ENCODE results near the gene LRRTM3.

Gene LRRTM3

DNA sequence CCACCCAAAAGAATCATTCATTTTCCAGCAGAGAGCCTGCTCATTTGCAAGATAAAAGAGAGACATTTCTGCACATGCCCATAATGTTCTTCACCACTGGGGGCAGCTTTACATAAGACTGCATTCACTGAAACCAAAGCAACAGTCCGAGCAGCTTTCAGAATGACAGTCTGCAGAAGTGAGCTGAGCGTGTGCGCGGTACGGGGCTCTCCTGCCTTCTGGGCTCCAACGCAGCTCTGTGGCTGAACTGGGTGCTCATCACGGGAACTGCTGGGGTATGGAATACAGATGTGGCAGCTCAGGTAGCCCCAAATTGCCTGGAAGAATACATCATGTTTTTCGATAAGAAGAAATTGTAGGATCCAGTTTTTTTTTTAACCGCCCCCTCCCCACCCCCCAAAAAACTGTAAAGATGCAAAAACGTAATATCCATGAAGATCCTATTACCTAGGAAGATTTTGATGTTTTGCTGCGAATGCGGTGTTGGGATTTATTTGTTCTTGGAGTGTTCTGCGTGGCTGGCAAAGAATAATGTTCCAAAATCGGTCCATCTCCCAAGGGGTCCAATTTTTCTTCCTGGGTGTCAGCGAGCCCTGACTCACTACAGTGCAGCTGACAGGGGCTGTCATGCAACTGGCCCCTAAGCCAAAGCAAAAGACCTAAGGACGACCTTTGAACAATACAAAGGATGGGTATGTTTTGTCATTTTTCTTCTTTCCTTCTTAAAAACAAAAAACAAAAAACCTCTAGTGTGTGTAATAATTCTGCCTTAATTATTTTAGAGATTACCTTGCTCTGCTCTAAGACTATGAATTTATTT lies at the start of gene LRRTM3:
Gene LRRTM3, plus strand, starts transcription at position 141 of the 820 bp plus-strand sequence.
- Histone ChIP-seq H3K4me3 (ENCODE audit: low read length) (no peak within 1 kb of the TSS), H3K9ac (ENCODE audit: low read length) (no peak within 1 kb of the TSS), H3K36me3 (ENCODE audit: control insufficient read depth, insufficient read depth, low read length) (no peaks in the 10 kb centered on the region), H3K27ac (ENCODE audit: low read depth, low read length) (no peak within 1 kb of the TSS), H3K4me1 (ENCODE audit: control insufficient read depth, insufficient read depth, low read length) (no peaks in the 10 kb centered on the region), H3K27me3 (ENCODE audit: control insufficient read depth, insufficient read depth, low read length) (peaks cover 8% of the 10 kb centered on the region)

DNA sequence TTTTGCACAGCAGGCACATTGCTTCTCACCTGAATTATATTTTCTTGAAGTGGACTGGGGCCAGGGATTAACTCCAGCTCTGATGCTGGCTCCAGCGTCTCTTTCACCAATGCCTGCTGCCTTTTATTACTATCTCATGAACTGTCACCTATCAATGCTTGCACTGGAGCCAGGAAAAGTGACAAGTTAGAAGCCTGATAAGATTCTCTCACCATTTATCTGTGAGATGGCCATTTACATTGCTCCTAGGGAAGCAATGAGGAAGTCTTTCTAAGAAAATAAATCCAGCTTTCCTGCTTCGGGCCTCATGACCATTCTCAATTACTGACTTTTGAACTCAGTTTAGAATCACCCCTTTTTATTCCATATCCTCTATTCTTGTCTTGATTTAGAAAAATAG lies 48.5 kb upstream of the LRRTM3 start:
- no peaks in the 10 kb centered on the region for H3K4me1 ChIP-seq (ENCODE audit: control insufficient read depth, insufficient read depth, low read length)
- H3K9ac ChIP-seq (ENCODE audit: low read length): no peak overlapping the region
- no peaks in the 10 kb centered on the region for H3K27me3 ChIP-seq (ENCODE audit: control insufficient read depth, insufficient read depth, low read length)
- H3K36me3 ChIP-seq (ENCODE audit: control insufficient read depth, insufficient read depth, low read length): no peaks in the 10 kb centered on the region
- no peak overlapping the region for H3K27ac ChIP-seq (ENCODE audit: low read depth, low read length)
- no peak overlapping the region for H3K4me3 ChIP-seq (ENCODE audit: low read length)

DNA sequence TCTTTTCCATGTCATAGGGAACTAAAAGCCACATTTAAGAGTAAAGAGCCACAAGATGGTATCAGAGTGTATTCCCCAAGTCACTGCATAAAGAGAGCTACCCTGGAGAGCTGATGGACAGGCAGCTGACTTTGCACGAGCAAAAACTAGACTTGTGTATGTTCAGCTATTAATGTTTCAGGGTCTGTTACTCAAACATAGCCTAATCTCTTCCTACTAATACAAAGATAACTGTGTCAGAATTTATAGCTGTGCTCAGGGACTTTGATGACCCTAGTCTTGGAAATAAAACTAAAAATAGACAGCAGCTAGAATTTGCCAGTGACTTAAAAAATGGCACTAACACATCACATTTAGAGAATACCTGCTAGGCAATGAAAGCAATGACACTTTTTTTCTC lies 45.5 kb upstream of the LRRTM3 start:
- no peak overlapping the region for H3K27ac ChIP-seq (ENCODE audit: low read depth, low read length)
- H3K4me1 ChIP-seq (ENCODE audit: control insufficient read depth, insufficient read depth, low read length): no peaks in the 10 kb centered on the region
- no peaks in the 10 kb centered on the region for H3K27me3 ChIP-seq (ENCODE audit: control insufficient read depth, insufficient read depth, low read length)
- no peak overlapping the region for H3K9ac ChIP-seq (ENCODE audit: low read length)
- no peaks in the 10 kb centered on the region for H3K36me3 ChIP-seq (ENCODE audit: control insufficient read depth, insufficient read depth, low read length)
- H3K4me3 ChIP-seq (ENCODE audit: low read length): no peak overlapping the region

DNA sequence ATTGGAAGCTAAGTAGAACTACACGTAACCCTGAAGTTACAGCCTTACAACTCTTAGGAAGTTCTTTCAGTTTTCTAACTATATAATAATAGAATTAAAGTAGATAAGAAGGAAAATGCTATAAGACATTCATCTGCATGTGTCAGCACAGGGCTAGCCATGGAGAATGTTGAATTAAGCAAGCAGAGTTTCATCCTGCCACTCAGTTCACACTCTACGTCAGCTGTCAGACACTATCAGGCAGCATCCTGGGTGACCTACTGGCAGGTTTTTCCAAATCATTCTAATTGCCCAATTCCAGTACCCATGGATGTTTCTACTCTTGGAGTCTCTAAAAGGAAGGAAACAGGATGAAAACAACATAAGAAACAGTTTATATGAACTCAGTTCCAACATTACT lies 45.0 kb upstream of the LRRTM3 start:
- Histone ChIP-seq H3K27me3 (ENCODE audit: control insufficient read depth, insufficient read depth, low read length) (no peaks in the 10 kb centered on the region), H3K4me1 (ENCODE audit: control insufficient read depth, insufficient read depth, low read length) (no peaks in the 10 kb centered on the region), H3K36me3 (ENCODE audit: control insufficient read depth, insufficient read depth, low read length) (no peaks in the 10 kb centered on the region), H3K9ac (ENCODE audit: low read length) (no peak overlapping the region), H3K27ac (ENCODE audit: low read depth, low read length) (no peak overlapping the region), H3K4me3 (ENCODE audit: low read length) (no peak overlapping the region)

DNA sequence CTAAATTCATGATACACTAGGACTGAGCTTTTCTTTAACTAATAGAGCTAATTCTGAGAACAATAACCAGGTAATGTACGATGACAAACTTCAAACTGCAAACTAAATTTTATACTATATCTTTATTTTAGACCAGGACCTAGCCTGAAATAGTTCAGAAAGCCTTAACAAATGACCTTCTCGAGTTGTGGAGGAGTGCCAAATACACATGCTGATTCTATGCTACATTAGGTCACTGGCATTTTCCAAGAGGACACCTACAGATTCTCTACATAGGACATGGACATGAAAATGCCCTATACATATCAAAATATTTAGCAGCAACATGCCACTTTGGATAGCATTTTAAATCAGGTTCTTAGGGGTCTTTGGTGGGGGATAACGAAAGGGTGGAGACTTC lies 44.0 kb upstream of the LRRTM3 start:
- no peaks in the 10 kb centered on the region for H3K4me1 ChIP-seq (ENCODE audit: control insufficient read depth, insufficient read depth, low read length)
- H3K27ac ChIP-seq (ENCODE audit: low read depth, low read length): no peak overlapping the region
- no peaks in the 10 kb centered on the region for H3K36me3 ChIP-seq (ENCODE audit: control insufficient read depth, insufficient read depth, low read length)
- no peak overlapping the region for H3K9ac ChIP-seq (ENCODE audit: low read length)
- no peak overlapping the region for H3K4me3 ChIP-seq (ENCODE audit: low read length)
- no peaks in the 10 kb centered on the region for H3K27me3 ChIP-seq (ENCODE audit: control insufficient read depth, insufficient read depth, low read length)

DNA sequence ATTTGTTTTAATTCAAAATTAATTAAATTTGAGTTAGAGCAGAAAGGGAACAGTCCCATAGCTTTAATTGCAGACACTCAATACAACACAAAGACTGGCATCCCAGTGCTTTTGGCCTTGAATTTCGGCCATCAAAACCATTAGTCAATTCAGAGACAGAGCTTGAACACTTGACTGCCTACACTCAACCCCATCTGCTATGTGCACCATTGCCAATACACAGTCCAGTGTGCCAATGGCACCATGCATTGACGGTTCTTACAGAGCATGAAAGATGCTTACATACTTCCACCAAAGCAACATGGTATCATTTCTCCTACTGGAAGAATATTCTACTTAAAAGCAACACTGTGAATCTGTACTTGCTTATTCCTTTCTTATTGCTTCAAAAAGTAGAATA lies 43.6 kb upstream of the LRRTM3 start:
- Histone ChIP-seq H3K36me3 (ENCODE audit: control insufficient read depth, insufficient read depth, low read length) (no peaks in the 10 kb centered on the region), H3K9ac (ENCODE audit: low read length) (no peak overlapping the region), H3K27ac (ENCODE audit: low read depth, low read length) (no peak overlapping the region), H3K4me3 (ENCODE audit: low read length) (no peak overlapping the region), H3K27me3 (ENCODE audit: control insufficient read depth, insufficient read depth, low read length) (no peaks in the 10 kb centered on the region), H3K4me1 (ENCODE audit: control insufficient read depth, insufficient read depth, low read length) (no peaks in the 10 kb centered on the region)

DNA sequence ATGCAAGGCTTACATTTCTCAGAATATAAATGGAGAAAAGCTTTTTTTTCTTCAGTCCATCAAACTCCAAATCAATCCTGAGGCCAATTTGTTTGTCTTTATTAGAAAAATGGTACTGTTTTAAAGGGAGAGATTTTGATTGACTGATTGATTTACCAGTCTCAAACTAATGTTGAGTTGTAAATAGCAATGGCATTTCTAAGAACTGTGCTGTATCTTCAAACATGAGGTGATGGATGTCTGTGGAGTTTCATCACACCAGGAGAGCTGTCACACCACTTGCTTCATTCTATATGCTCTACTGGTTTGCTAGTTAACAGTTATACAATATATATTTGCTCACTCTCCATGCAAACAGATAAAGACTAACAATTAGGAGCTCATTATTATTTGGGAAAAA lies 39.0 kb upstream of the LRRTM3 start:
- H3K4me3 ChIP-seq (ENCODE audit: low read length): no peak overlapping the region
- no peaks in the 10 kb centered on the region for H3K4me1 ChIP-seq (ENCODE audit: control insufficient read depth, insufficient read depth, low read length)
- no peak overlapping the region for H3K27ac ChIP-seq (ENCODE audit: low read depth, low read length)
- H3K27me3 ChIP-seq (ENCODE audit: control insufficient read depth, insufficient read depth, low read length): no peaks in the 10 kb centered on the region
- no peaks in the 10 kb centered on the region for H3K36me3 ChIP-seq (ENCODE audit: control insufficient read depth, insufficient read depth, low read length)
- no peak overlapping the region for H3K9ac ChIP-seq (ENCODE audit: low read length)

DNA sequence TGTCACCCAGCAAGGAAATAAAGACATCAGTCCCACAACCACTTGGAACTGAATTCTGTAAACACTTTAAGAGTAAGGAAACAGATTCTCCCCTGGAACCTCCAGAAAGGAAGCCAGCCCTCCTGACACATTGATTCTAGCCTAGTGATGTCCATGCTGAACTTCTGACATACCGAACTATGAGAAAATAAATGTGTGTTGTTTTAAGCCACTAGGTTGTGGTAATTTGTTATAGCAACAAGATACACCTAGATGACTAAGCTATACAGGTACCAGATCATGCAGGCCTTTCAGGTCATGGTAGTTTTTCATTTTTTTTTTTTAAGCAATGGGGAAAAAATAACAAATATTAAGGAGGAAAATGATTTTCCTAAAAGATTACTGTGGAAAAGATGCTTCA lies 37.6 kb upstream of the LRRTM3 start:
- H3K27ac ChIP-seq (ENCODE audit: low read depth, low read length): no peak overlapping the region

DNA sequence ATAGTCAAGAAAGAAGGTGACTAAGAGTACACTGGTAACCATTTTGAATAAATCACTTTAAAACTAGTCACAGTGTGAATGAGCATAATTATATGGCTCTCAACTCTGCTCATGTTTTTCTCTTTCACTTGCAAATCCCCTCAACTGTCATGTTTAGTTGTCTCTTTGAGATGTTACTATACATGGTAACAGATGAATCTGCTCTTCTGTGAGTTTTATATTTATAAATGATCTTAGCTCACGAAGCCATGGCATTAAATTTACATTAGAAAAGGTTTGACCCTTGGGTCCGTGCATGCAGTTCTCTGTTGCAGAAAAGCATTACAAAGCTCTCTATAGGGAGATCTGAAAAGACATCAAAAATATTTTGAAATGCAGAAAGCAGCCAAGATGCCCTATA lies 33.0 kb upstream of the LRRTM3 start:
- no peak overlapping the region for H3K4me3 ChIP-seq (ENCODE audit: low read length)
- no peaks in the 10 kb centered on the region for H3K36me3 ChIP-seq (ENCODE audit: control insufficient read depth, insufficient read depth, low read length)
- H3K4me1 ChIP-seq (ENCODE audit: control insufficient read depth, insufficient read depth, low read length): no peaks in the 10 kb centered on the region
- H3K27ac ChIP-seq (ENCODE audit: low read depth, low read length): no peak overlapping the region
- no peaks in the 10 kb centered on the region for H3K27me3 ChIP-seq (ENCODE audit: control insufficient read depth, insufficient read depth, low read length)
- no peak overlapping the region for H3K9ac ChIP-seq (ENCODE audit: low read length)

More for the DNA sequence above, 37.6 kb upstream of the LRRTM3 start:
- Histone ChIP-seq H3K36me3 (ENCODE audit: control insufficient read depth, insufficient read depth, low read length) (no peaks in the 10 kb centered on the region), H3K4me3 (ENCODE audit: low read length) (no peak overlapping the region), H3K9ac (ENCODE audit: low read length) (no peak overlapping the region), H3K4me1 (ENCODE audit: control insufficient read depth, insufficient read depth, low read length) (no peaks in the 10 kb centered on the region), H3K27me3 (ENCODE audit: control insufficient read depth, insufficient read depth, low read length) (no peaks in the 10 kb centered on the region)

DNA sequence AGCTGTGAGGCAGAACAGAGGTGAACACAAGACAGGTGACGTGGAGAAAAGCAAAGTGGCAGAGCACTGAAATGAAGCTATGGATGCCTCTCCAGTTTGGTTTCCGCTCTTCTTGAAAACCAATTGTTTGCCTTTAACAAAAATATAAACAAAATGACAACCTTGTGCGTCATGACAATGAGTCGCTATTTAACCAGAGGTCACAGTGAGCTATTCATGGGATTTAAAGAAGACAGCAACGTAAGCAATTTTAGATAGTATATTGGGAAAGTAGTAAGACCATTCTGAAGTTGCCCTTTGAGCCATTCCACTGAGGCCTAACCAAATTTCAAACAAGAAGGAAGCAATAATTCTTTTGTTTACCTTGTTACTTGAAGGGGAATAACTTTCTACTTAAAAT lies 15.2 kb upstream of the LRRTM3 start:
- no peak overlapping the region for H3K4me3 ChIP-seq (ENCODE audit: low read length)
- H3K27ac ChIP-seq (ENCODE audit: low read depth, low read length): no peak overlapping the region
- no peaks in the 10 kb centered on the region for H3K27me3 ChIP-seq (ENCODE audit: control insufficient read depth, insufficient read depth, low read length)
- no peaks in the 10 kb centered on the region for H3K36me3 ChIP-seq (ENCODE audit: control insufficient read depth, insufficient read depth, low read length)
- no peak overlapping the region for H3K9ac ChIP-seq (ENCODE audit: low read length)
- no peaks in the 10 kb centered on the region for H3K4me1 ChIP-seq (ENCODE audit: control insufficient read depth, insufficient read depth, low read length)

DNA sequence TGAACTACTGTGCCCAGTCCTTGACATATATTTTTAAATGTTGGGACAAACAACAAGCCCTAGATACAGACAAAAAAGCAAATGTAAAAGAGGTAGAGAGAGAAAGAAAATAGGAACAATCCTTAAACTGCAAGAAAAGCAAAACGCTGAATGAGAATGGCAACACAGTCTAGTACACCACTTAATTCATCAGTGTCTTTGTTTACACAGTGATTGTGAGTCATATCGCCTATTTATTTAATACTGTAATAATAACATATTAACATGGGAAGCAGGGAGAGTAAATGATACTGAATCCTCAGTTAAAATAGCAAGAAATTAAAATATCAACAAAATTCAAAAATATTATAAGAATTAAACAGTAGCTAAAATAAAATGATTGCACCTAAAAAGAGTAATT lies 9.8 kb upstream of the LRRTM3 start:
- H3K9ac ChIP-seq (ENCODE audit: low read length): no peak overlapping the region
- no peaks in the 10 kb centered on the region for H3K36me3 ChIP-seq (ENCODE audit: control insufficient read depth, insufficient read depth, low read length)

DNA sequence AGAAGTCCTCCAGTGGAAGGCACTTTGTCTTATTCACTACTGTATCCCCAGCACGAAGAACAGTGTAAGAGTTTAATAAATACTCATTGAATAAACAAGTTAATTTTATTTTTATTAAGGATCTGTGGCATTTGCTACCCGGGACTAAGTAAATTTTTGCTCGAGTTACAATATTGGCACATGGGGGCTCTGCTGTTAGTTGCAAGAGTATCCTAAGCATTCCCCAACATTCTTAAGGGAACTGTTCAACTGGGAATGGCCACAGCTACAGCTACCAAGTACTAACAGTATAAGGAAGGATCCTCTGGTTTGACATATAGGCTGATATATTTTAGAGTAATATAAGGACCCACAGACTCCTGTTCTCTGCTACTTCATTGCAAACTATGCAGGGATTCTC lies 8.7 kb upstream of the LRRTM3 start:
- H3K9ac ChIP-seq (ENCODE audit: low read length): no peak overlapping the region
- no peaks in the 10 kb centered on the region for H3K36me3 ChIP-seq (ENCODE audit: control insufficient read depth, insufficient read depth, low read length)
- no peak overlapping the region for H3K27ac ChIP-seq (ENCODE audit: low read depth, low read length)
- H3K27me3 ChIP-seq (ENCODE audit: control insufficient read depth, insufficient read depth, low read length): no peaks in the 10 kb centered on the region
- H3K4me1 ChIP-seq (ENCODE audit: control insufficient read depth, insufficient read depth, low read length): no peaks in the 10 kb centered on the region
- H3K4me3 ChIP-seq (ENCODE audit: low read length): no peak overlapping the region

More for the DNA sequence above, 9.8 kb upstream of the LRRTM3 start:
- no peaks in the 10 kb centered on the region for H3K4me1 ChIP-seq (ENCODE audit: control insufficient read depth, insufficient read depth, low read length)
- H3K27ac ChIP-seq (ENCODE audit: low read depth, low read length): no peak overlapping the region
- H3K4me3 ChIP-seq (ENCODE audit: low read length): no peak overlapping the region
- no peaks in the 10 kb centered on the region for H3K27me3 ChIP-seq (ENCODE audit: control insufficient read depth, insufficient read depth, low read length)

DNA sequence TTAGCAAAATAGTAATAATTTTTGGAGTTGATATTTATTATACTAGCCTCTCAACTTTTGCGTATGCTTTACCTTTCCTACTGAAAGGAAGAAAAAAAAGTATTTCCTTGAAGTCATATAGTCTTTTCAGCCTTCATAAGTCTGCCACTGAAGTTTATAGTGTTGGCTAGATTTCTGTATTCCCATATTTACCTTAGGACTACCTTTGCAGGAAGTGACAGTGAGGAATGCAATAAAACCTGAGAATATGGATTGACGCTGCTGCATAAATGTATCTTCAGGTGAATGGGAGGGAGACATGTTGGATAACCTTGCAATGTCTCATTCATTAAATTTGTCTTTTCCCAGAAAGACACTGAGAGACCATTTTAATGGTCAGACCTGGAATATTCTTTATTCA lies 6.6 kb upstream of the LRRTM3 start:
- Histone ChIP-seq H3K4me3 (ENCODE audit: low read length) (no peak overlapping the region), H3K27ac (ENCODE audit: low read depth, low read length) (no peak overlapping the region), H3K9ac (ENCODE audit: low read length) (no peak overlapping the region), H3K36me3 (ENCODE audit: control insufficient read depth, insufficient read depth, low read length) (no peaks in the 10 kb centered on the region), H3K4me1 (ENCODE audit: control insufficient read depth, insufficient read depth, low read length) (no peaks in the 10 kb centered on the region), H3K27me3 (ENCODE audit: control insufficient read depth, insufficient read depth, low read length) (no peaks in the 10 kb centered on the region)
